ENCODE measurements around the gene HMCN1.
"Not testable (repeated sequence)": the region's sequence is repeated elsewhere in the genome, so short reads cannot be mapped to it uniquely, and the experiment has no call there.

HMCN1 gene

DNA sequence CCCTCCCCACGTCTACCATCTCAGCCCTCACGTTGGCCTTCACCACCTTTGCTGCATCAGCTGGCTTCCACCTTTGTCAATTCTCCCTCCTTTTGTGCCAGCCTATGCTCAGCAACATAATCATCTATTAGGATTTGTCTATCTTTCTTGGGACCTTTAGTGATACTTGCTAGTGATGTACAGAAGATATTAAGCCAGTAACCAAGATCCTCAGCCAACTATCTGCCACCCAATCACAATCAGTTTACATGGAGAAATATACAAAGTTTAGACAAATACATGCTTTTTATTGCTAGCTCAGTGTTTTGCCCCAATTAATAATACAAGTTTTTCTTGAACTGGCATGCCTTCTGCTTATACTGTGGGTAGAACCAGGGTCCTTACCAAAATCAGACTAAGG is 468.6 kb downstream of the HMCN1 start:
- DNase-seq (ENCODE audit: low spot score): no peak

DNA sequence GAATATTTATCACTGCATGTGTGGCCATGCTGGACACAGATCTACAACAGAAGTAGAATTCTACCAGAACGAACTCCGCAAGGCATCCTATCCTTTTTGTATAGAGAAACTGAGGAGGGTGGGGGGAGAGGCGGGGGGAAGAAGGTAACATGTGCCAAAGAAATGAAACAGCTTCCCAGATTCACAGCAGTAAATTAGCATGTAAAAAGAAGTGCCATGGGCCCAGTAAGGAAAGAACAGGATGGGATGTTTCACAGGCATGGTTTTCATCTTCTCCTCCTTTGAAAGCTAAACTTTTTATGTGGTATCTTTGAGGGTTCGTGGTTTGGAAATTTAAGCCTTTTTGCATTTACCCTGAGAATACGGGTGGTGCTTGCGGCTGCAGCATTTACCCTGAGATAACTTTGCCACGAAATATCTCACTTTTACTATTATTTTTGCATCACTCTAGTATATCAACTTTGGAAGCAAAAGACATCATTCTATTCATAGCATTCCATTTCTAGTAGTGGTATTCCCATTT is 471.9 kb downstream of the HMCN1 start:
- no peak for DNase-seq (ENCODE audit: low spot score)

GRCh38 chr1:186207391-186208085 is 473.3 kb downstream of the HMCN1 start:
- no peak for DNase-seq (ENCODE audit: low spot score)

- DNase-seq (ENCODE audit: low spot score): no peak
Observed at GRCh38 chr1:186208405-186209129, 474.4 kb downstream of the HMCN1 start.

GRCh38 chr1:186210258-186210657 is 476.1 kb downstream of the HMCN1 start:
- DNase-seq (ENCODE audit: low spot score): no peak

- not testable (repeated sequence) for DNase-seq (ENCODE audit: low spot score)
Observed at GRCh38 chr1:186211583-186211982, 477.4 kb downstream of the HMCN1 start.

GRCh38 chr1:186212568-186213224 is 478.5 kb downstream of the HMCN1 start:
- peak; percentile 44 for DNase-seq (ENCODE audit: low spot score)

DNA sequence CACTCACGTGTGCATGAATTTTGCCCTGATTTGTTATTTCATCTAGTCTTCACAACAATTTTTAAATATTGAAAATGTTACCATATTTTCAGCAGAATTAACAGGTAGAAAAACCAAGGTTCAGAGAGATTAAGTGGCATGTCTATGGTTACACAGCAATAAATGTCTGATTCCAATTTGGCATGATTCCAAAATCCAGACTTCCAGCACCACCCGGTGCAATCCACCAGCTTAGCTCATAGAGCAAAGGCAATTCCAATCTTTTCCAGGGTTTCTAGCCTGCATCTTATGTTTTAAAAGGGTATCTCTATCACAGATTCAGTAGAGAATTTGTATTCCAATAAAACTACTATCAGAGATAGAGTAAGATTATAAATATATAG is 479.0 kb downstream of the HMCN1 start:
- DNase-seq (ENCODE audit: low spot score): no peak

DNA sequence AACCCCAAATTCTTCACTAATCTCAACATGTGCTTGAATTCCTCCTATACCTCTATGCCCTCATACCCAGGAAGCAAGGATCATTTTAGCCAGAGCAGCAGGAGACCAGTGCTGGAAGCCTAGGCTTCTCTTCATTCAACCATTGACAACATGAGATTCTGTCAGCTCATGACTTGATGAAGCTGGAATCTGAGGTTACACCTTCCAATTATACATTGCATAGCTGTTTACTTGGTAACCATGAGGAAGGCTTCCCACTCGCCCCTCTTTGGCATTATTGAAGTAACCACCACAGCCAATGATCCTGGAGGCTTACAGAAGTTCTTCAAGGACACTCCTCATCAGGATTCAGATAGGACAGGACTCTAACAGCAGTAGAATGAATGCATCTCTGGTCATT is 480.6 kb downstream of the HMCN1 start:
- no peak for DNase-seq (ENCODE audit: low spot score)

GRCh38 chr1:186215636-186216035 is 481.4 kb downstream of the HMCN1 start:
- no peak for DNase-seq (ENCODE audit: low spot score)

DNA sequence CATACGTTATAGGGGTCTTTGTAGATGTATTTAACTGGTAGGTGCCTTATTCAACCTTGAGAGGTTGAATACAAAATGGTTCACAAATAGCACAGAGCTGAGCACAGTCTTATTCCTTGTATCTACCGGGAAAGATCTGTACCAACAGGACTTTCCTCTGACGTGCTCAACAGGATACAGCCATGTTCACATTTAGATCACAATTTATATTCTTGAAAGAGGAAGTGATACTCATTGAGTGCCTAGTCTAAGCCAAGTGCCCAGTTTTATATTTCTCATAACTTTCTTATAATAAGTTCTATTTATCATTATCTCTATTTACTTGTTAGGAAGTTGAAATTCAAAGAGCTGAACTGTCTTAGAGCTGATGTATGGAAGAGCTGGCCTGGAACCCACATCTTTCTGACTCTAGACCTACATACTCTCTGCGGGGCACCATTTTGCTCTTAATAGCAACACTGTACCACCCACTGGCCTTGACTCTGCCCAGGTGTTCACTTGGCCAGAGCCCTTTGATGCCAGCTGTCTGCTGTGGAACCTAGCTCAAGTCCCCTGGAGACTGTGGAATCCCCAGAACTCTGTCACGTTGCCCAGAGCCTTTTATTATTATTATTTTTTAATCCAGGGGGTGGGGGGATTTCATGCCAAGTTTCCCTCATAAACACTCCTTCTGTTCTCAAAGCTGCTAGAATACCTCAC is 484.6 kb downstream of the HMCN1 start:
- no peak for DNase-seq (ENCODE audit: low spot score)

- no peak for DNase-seq (ENCODE audit: low spot score)
Observed at GRCh38 chr1:186220067-186220466, 485.9 kb downstream of the HMCN1 start.

DNA sequence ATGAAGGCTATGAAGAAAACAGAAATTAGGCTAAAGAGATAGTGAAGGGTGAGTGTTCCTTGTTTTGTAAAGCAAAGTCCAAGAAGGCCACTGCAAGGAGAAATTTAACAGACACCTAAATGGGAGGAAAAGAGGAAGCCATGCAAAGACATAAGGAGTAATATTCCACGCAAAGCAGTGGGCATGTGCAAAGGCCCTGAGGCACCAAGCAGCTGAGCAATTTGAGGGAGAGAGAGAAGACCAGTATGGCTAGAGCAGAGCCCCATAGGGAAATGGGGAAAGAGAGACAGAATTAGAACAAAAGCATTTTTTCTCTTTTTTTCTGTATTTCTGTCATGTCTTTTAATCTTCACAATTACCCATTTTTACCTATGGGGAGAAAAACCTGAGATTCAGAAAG is 486.7 kb downstream of the HMCN1 start:
- no peak for DNase-seq (ENCODE audit: low spot score)

GRCh38 chr1:186225096-186225495 is 490.9 kb downstream of the HMCN1 start:
- DNase-seq (ENCODE audit: low spot score): no peak

DNA sequence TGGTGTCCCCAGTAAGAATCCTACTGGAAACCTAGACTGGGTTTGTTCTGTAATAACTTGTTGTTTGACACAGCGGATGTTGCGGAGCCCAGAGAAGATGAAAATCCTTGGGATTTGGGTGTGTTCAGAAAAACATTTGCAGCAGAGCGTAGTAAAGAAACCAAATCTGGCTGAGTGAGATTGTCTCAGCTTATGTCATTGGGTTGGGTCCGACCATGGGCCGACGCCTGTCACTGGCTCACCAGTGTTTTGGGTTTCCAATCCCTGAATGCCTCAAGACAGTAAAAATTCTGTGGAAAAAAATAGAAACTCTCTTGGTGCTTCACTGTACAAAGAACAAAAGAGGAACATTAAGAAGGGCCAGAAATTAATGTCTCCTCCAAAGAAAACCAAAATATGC is 494.6 kb downstream of the HMCN1 start:
- no peak for DNase-seq (ENCODE audit: low spot score)

- no peak for DNase-seq (ENCODE audit: low spot score)
Observed at GRCh38 chr1:186231861-186232436, 497.8 kb downstream of the HMCN1 start.

DNA sequence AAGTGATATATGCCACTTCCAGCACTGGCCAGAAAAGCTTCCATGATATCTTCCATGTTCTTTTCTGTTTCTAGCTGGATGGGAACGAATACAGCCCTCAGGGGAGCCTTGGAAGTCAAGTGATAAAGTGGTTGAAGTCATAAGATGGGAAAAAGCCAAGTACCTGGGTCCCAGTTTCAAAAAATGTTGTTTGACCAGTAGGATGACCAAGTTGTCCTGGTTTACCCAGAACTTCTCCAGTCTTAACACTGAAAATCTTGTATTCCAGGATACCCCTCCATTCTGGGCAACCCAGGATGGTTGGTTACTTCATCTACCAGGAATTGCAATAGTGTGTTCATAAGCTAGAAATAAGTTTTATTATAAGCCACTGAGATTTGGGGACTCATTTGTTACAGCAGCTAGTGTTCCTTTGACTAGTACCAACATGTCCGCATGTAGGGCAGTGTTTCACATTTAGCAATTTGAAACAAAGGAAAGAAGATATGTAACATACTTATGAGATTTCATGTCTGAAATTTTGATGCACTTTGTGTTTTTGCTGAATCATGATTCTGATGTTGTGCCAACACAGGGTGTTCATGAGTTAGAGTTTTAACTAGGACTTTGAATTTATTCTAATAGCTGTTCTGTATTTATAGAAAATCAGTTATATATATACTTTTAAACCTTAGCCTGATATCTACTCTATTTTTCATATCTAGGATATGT is 500.9 kb downstream of the HMCN1 start:
- DNase-seq (ENCODE audit: low spot score): no peak

- DNase-seq (ENCODE audit: low spot score): no peak
Observed at GRCh38 chr1:186235696-186236095, 501.5 kb downstream of the HMCN1 start.

DNA sequence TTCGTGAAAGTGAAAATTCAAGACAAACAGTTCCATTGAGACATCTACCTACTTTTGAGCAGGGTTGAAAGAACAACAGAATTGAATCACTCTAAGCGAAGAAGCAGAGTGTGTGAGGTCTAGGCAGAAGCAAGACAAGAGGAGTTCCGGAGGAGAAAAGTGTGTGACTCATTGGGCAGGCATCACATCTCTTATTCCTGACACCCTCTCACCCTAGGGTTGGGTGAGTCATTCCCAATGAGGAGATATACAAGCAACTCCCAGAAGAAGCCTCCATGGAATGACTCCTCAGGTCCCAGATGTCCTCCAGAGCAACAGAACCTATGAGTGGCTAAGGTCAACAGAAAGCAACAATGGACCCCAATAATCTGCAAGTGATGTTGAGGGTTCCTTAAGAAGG is 502.7 kb downstream of the HMCN1 start:
- DNase-seq (ENCODE audit: low spot score): no peak

DNA sequence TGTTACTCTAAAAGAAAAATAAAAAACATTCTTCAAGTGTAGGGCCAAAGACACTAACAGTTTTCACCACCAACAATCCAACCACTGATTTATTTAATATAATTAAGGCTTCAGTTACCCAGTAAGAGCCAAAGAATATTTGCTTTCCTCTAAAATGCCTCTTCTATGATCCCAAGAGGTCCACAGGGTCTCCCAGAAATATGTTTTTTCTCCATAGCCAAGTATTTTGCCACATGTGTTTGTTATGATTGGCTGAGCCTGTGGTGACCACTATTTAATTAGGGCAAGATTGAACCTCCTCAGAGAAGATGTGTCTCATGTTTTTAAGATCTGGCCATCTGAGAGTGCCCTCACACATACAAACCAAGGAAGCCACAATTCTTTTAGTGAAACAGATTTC is 505.0 kb downstream of the HMCN1 start:
- DNase-seq (ENCODE audit: low spot score): no peak

DNA sequence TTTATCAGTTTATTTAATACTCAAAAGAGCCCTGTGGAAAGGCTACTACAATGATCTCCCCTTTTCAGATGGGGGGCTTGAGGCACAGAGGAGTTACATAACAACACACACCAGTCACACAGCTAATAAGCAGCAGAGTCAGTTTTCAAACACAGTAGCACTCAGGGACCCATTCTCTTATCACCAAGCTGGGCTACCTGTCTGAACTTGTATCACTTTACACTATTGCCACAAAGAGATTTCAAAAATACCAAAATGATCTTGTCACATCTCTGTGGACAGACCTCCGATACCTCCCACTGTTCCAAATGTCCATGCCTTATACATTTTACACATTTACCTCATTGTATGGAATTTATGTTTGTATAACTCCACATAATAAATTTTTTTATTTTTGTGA is 506.2 kb downstream of the HMCN1 start:
- DNase-seq (ENCODE audit: low spot score): no peak
